ENCODE data around the gene TM9SF1.
A peak's percentile ranks its signal among the peaks of the same experiment; 100 is the strongest.

The TM9SF1 gene

GRCh38 chr14:24177041-24177825 lies 18.0 kb downstream of the TM9SF1 start:
- no peak for DNase-seq

- DNase-seq = no peak
Observed at GRCh38 chr14:24176599-24176998, 18.6 kb downstream of the TM9SF1 start.

- DNase-seq = no peak
Observed at GRCh38 chr14:24172871-24173281, 22.4 kb downstream of the TM9SF1 start.

GRCh38 chr14:24172261-24172860 lies 22.9 kb downstream of the TM9SF1 start:
- DNase-seq = no peak

- DNase-seq = peak; percentile 80
Observed at GRCh38 chr14:24171422-24172260, 23.6 kb downstream of the TM9SF1 start, which contains the start of gene REC8. Gene REC8, plus strand, starts transcription at chr14:24172080. Its CDS starts 473 bp downstream, at chr14:24172553.

- DNase-seq = no peak
Observed at GRCh38 chr14:24167469-24168114, 27.6 kb downstream of the TM9SF1 start.

GRCh38 chr14:24165785-24166184 lies 29.5 kb downstream of the TM9SF1 start:
- no peak for DNase-seq

- no peak for DNase-seq
Observed at GRCh38 chr14:24164518-24164991, 30.7 kb downstream of the TM9SF1 start.

GRCh38 chr14:24162093-24162492 lies 33.1 kb downstream of the TM9SF1 start:
- DNase-seq = peak; percentile 37

- peak; percentile 97 for DNase-seq
Observed at GRCh38 chr14:24160850-24161804, 34.1 kb downstream of the TM9SF1 start, which contains the start of gene IRF9. Gene IRF9, plus strand, starts transcription at chr14:24161265. Its CDS starts 880 bp downstream, at chr14:24162145.

GRCh38 chr14:24160499-24160849 lies 34.8 kb downstream of the TM9SF1 start:
- no peak for DNase-seq

GRCh38 chr14:24159777-24160498 lies 35.3 kb downstream of the TM9SF1 start:
- no peak for DNase-seq

GRCh38 chr14:24157331-24157730 lies 37.9 kb downstream of the TM9SF1 start:
- DNase-seq = no peak

GRCh38 chr14:24156840-24157239 lies 38.4 kb downstream of the TM9SF1 start:
- DNase-seq = no peak

- DNase-seq = no peak
Observed at GRCh38 chr14:24155100-24155499, 40.1 kb downstream of the TM9SF1 start.

- no peak for DNase-seq
Observed at GRCh38 chr14:24151404-24152080, 43.7 kb downstream of the TM9SF1 start.

- DNase-seq = no peak
Observed at GRCh38 chr14:24150993-24151392, 44.2 kb downstream of the TM9SF1 start.

GRCh38 chr14:24150567-24150966 lies 44.7 kb downstream of the TM9SF1 start:
- no peak for DNase-seq

GRCh38 chr14:24150061-24150460 lies 45.2 kb downstream of the TM9SF1 start:
- DNase-seq = no peak

GRCh38 chr14:24149302-24149969 lies 45.8 kb downstream of the TM9SF1 start:
- no peak for DNase-seq
